ENCODE measurements around the gene SNTB2. TPM values are rescaled to one million over a fixed set of nuclear protein-coding genes. Genes with fewer than 3 reads are reported as not detected.

SNTB2 gene
- polyA plus RNA-seq, 3 donors, result 1.2 to 6.0 (median 5.0) TPM

GRCh38 chr16:69330286-69331109 lies 143.5 kb downstream of the SNTB2 start, which contains the start of gene PDF:
TSS of gene PDF (minus strand) at chr16:69330588. CDS start at chr16:69330570, 18 bp downstream.
- Mint-ChIP-seq H3K27me3 (ENCODE audit: low read depth in 3 of 3) (peaks cover 0 to 2% (median 1%) of the 10 kb centered on the region in 3 donors), H3K36me3 (peaks cover 44 to 64% of the 10 kb centered on the region in 2 donors), H3K27ac (peak within 1 kb of the TSS; percentile 33 to 92 (median 87)), H3K4me3 (peak within 1 kb of the TSS; percentile 77 to 86), H3K9me3 (peaks cover 0 to 2% (median 0%) of the 10 kb centered on the region in 7 donors), H3K4me1 (peaks cover 28% of the 10 kb centered on the region)
- Histone ChIP-seq H3K9ac (ENCODE audit: insufficient read depth, low read length, poor library complexity, severe bottlenecking) (peak within 1 kb of the TSS; percentile 77), H3K27me3 (ENCODE audit: control insufficient read depth in 2 of 2, insufficient read depth in 2 of 2, low read length in 2 of 2) (no peaks in the 10 kb centered on the region), H3K27ac (ENCODE audit: low read depth in 1 of 2, low read length in 2 of 2) (peak within 1 kb of the TSS; percentile 9 to 82), H3K4me1 (ENCODE audit: control insufficient read depth in 1 of 2, insufficient read depth in 2 of 2, low read length in 2 of 2) (peaks cover 13 to 27% of the 10 kb centered on the region in 2 donors), H2AFZ (ENCODE audit: insufficient read depth, low read depth, low read length, poor library complexity, severe bottlenecking) (peak within 1 kb of the TSS; percentile 90), H3K9me3 (replicated peaks in 1 of 2; ENCODE audit: control insufficient read depth in 1 of 2, insufficient read depth in 1 of 2, low read length in 2 of 2) (no peaks in the 10 kb centered on the region), H4K20me1 (ENCODE audit: insufficient read depth, low read length) (peaks cover 36% of the 10 kb centered on the region), H3K79me2 (ENCODE audit: insufficient read depth, low read length) (peaks cover 49% of the 10 kb centered on the region), H3K4me2 (replicated peaks; ENCODE audit: extremely low read depth, low read length, poor library complexity, severe bottlenecking) (peak within 1 kb of the TSS; percentile 93), H3K36me3 (replicated peaks in 1 of 2; ENCODE audit: control insufficient read depth in 1 of 2, insufficient read depth in 2 of 2, low read length in 2 of 2) (peaks cover 35 to 65% of the 10 kb centered on the region in 2 donors), H3K4me3 (replicated peaks in 1 of 3; ENCODE audit: low read depth in 2 of 3, low read length in 3 of 3) (peak within 1 kb of the TSS; percentile 44 to 88 (median 85))
- TF ChIP-seq, protein P1, sequence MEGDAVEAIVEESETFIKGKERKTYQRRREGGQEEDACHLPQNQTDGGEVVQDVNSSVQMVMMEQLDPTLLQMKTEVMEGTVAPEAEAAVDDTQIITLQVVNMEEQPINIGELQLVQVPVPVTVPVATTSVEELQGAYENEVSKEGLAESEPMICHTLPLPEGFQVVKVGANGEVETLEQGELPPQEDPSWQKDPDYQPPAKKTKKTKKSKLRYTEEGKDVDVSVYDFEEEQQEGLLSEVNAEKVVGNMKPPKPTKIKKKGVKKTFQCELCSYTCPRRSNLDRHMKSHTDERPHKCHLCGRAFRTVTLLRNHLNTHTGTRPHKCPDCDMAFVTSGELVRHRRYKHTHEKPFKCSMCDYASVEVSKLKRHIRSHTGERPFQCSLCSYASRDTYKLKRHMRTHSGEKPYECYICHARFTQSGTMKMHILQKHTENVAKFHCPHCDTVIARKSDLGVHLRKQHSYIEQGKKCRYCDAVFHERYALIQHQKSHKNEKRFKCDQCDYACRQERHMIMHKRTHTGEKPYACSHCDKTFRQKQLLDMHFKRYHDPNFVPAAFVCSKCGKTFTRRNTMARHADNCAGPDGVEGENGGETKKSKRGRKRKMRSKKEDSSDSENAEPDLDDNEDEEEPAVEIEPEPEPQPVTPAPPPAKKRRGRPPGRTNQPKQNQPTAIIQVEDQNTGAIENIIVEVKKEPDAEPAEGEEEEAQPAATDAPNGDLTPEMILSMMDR (IDR thresholded peaks at IDR 0.05), result no peak
- under 1% methylated on average over 88 of the region's 93 CpGs for WGBS (ENCODE audit: insufficient coverage)
- intact Hi-C loops (cut with micrococcal nuclease), result no loop called here
- peak; percentile 53 to 84 (median 63) for DNase-seq

- no peak overlapping the region for H3K27ac ChIP-seq (ENCODE audit: low read depth in 1 of 2, low read length in 2 of 2)
- Mint-ChIP-seq H3K4me3 (no peak overlapping the region), H3K36me3 (peaks cover 46 to 52% of the 10 kb centered on the region in 2 donors), H3K27ac (no peak overlapping the region), H3K4me1 (peaks cover 23% of the 10 kb centered on the region), H3K9me3 (peaks cover 0 to 2% (median 0%) of the 10 kb centered on the region in 7 donors), H3K27me3 (ENCODE audit: low read depth in 3 of 3) (peaks cover 0 to 2% (median 0%) of the 10 kb centered on the region in 3 donors)
- no peaks in the 10 kb centered on the region for H3K27me3 ChIP-seq (ENCODE audit: control insufficient read depth in 2 of 2, insufficient read depth in 2 of 2, low read length in 2 of 2)
- peaks cover 32 to 54% of the 10 kb centered on the region in 2 donors for H3K36me3 ChIP-seq (replicated peaks in 1 of 2; ENCODE audit: control insufficient read depth in 1 of 2, insufficient read depth in 2 of 2, low read length in 2 of 2)
- H3K79me2 ChIP-seq (ENCODE audit: insufficient read depth, low read length), result peaks cover 25% of the 10 kb centered on the region
- TF ChIP-seq, protein P1 (IDR thresholded peaks at IDR 0.05), result no peak
- H4K20me1 ChIP-seq (ENCODE audit: insufficient read depth, low read length), result peaks cover 3% of the 10 kb centered on the region
- intact Hi-C loops (cut with micrococcal nuclease), result loop anchor here (5.0 kb wide), 2 partner anchors 48 to 53 kb away; partner anchors contain the start of gene TERF2 (in 1 of the 2)
- H3K4me3 ChIP-seq (replicated peaks in 1 of 3; ENCODE audit: low read depth in 2 of 3, low read length in 3 of 3), result no peak overlapping the region
- no peak overlapping the region for H2AFZ ChIP-seq (ENCODE audit: insufficient read depth, low read depth, low read length, poor library complexity, severe bottlenecking)
- DNase-seq, result no peak
- no peaks in the 10 kb centered on the region for H3K9me3 ChIP-seq (replicated peaks in 1 of 2; ENCODE audit: control insufficient read depth in 1 of 2, insufficient read depth in 1 of 2, low read length in 2 of 2)
- WGBS (ENCODE audit: insufficient coverage), result 98% methylated on average over 9 of the region's 9 CpGs
- peaks cover 18 to 30% of the 10 kb centered on the region in 2 donors for H3K4me1 ChIP-seq (ENCODE audit: control insufficient read depth in 1 of 2, insufficient read depth in 2 of 2, low read length in 2 of 2)
- no peak overlapping the region for H3K4me2 ChIP-seq (replicated peaks; ENCODE audit: extremely low read depth, low read length, poor library complexity, severe bottlenecking)
- no peak overlapping the region for H3K9ac ChIP-seq (ENCODE audit: insufficient read depth, low read length, poor library complexity, severe bottlenecking)
Measured at GRCh38 chr16:69334696-69335095, 147.7 kb downstream of the SNTB2 start.
